Ishikawa (cell line): ENCODE data around the gene CHEK2.

Source experiments
- CEBPB ChIP-seq: IDR thresholded peaks from 2 replicates; pipeline ENCODE4 v1.6.1; 2012
- EGR1 ChIP-seq: IDR thresholded peaks from 2 replicates; pipeline ENCODE4 v1.6.1; 2012
- MAX ChIP-seq: IDR thresholded peaks from 2 replicates; pipeline ENCODE4 v1.6.1; 2012
- NFIC ChIP-seq: IDR thresholded peaks from 2 replicates; pipeline ENCODE4 v1.6.1; 2012
- TEAD4 ChIP-seq: IDR thresholded peaks from 2 replicates; pipeline ENCODE4 v1.6.1; 2012
- YY1 ChIP-seq: IDR thresholded peaks from 2 replicates; pipeline ENCODE4 v1.6.1; 2012; ENCODE audit warnings: low read depth
- TF ChIP-seq, protein P1 (sequence below): IDR thresholded peaks from 2 replicates; pipeline ENCODE4 v1.6.1; 2012

DNA sequence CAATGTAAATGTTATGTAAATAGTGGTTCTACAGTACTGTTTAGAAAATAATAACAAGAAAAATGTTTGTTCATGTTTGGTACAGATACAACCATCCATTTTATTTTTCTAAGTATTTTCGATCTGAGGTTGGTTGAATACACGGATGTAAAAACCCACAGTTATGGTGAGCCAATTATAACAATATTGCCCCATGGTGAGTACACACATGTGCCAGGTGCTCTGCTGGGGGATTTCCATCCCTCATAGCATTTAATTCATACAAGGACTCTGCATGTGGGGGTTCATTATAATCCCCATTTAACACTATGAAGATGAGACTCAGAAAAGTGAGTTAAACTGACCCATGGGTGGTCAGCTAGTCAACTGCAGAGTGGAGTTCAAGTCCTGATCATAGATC lies 38.7 kb downstream of the CHEK2 start:
- TF ChIP-seq NFIC (no peak), TEAD4 (no peak), YY1 (no peak), CEBPB (no peak), MAX (no peak), EGR1 (no peak)
- TF ChIP-seq, protein P1, sequence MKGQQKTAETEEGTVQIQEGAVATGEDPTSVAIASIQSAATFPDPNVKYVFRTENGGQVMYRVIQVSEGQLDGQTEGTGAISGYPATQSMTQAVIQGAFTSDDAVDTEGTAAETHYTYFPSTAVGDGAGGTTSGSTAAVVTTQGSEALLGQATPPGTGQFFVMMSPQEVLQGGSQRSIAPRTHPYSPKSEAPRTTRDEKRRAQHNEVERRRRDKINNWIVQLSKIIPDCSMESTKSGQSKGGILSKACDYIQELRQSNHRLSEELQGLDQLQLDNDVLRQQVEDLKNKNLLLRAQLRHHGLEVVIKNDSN = no peak
